HepG2 (cell line): ENCODE measurements around the gene GAL3ST1. TPM values are rescaled to one million over a fixed set of nuclear protein-coding genes. Genes with fewer than 3 reads are reported as not detected.

ENCODE experiments used
- GLI4 ChIP-seq: sonication (generic); formaldehyde crosslinking; IDR thresholded peaks from 2 replicates; pipeline ENCODE4 v1.5.1; 2020; ENCODE audit warnings: missing genetic modification reagents, mild to moderate bottlenecking, moderate library complexity, borderline replicate concordance
- IRF2 ChIP-seq: IDR thresholded peaks from 2 replicates; pipeline ENCODE4 v1.6.1; 2018; ENCODE audit warnings: missing genetic modification reagents, missing compliant biosample characterization
- ISL2 ChIP-seq: sonication (generic); formaldehyde crosslinking; IDR thresholded peaks from 2 replicates; pipeline ENCODE4 v1.5.0; 2020; ENCODE audit warnings: missing genetic modification reagents
- PLRG1 ChIP-seq: fragments of 450-650 bp; conservative IDR thresholded peaks from 2 replicates; pipeline ENCODE4 v1.6.1; 2016
- POLR2A ChIP-seq, 2 experiments: IDR thresholded peaks; 2 replicates each; pipeline ENCODE4 v1.6.1; 2011; ENCODE audit warnings: low read depth in 2 of 2, low read length in 2 of 2, mild to moderate bottlenecking in 1 of 2, moderate library complexity in 1 of 2; ENCODE audit not compliant: insufficient read depth in 1 of 2
- RARA ChIP-seq: IDR thresholded peaks from 2 replicates; pipeline ENCODE4 v1.6.1; 2016; ENCODE audit warnings: missing genetic modification reagents, missing compliant biosample characterization
- RBM39 ChIP-seq: fragments of 200-400 bp; formaldehyde crosslinking; IDR thresholded peaks from one replicate; pipeline ENCODE4 v1.6.1; 2018; ENCODE audit warnings: antibody characterized with exemption, mild to moderate bottlenecking, low read depth, low read length; ENCODE audit not compliant: poor library complexity, severe bottlenecking
- RFXANK ChIP-seq: IDR thresholded peaks from 2 replicates; pipeline ENCODE4 v1.6.1; 2016
- RXRB ChIP-seq: IDR thresholded peaks from 2 replicates; pipeline ENCODE4 v1.6.1; 2016; ENCODE audit warnings: borderline replicate concordance, missing genetic modification reagents, missing compliant biosample characterization
- SMAD3 ChIP-seq: sonication (generic); formaldehyde crosslinking; IDR thresholded peaks from 2 replicates; pipeline ENCODE4 v1.4.0; 2020; ENCODE audit warnings: missing genetic modification reagents
- TBL1XR1 ChIP-seq: fragments of 150-350 bp; IDR thresholded peaks from 2 replicates; pipeline ENCODE4 v1.6.1; 2014; ENCODE audit warnings: borderline replicate concordance, low read length; ENCODE audit not compliant: partially characterized antibody
- TCF12 ChIP-seq, 2 experiments: fragments of 450-650 bp in 1 of 2; sonication (generic) in 1 of 2; formaldehyde crosslinking in 1 of 2; IDR thresholded peaks; 2 replicates each; pipeline versions ENCODE4 v1.6.1 to v1.8.0; 2017 to 2022; ENCODE audit warnings: antibody characterized with exemption in 1 of 2, mild to moderate bottlenecking in 1 of 2, missing genetic modification reagents in 1 of 2, moderate library complexity in 1 of 2
- TOPORS ChIP-seq: sonication (generic); formaldehyde crosslinking; IDR thresholded peaks from 2 replicates; pipeline ENCODE4 v1.8.0; 2023; ENCODE audit warnings: mild to moderate bottlenecking, missing genetic modification reagents
- polyA plus RNA-seq, 8 experiments: library from polyadenylated mRNA; depleted of rRNA in 3 of 8; stranded (reverse) in 7 of 8; unstranded in 1 of 8; fragments of >200 nt; fragmentation: Illumina TruSeq in 4 of 8; extraction: Trizol in 4 of 8; gene quantifications; 2 replicates each; pipeline versions ENCODE4 v1.2.1 to v1.2.3, GENCODE V29; 2011 to 2016; ENCODE audit warnings: low read depth in 4 of 8, missing spikeins in 1 of 8, mixed read lengths in 1 of 8; ENCODE audit not compliant: insufficient read depth in 1 of 8
- total RNA-seq, 5 experiments: library from RNA; depleted of rRNA; stranded (reverse); fragments of >200 nt; fragmentation: Illumina TruSeq; extraction: Trizol; gene quantifications; 2 replicates each; pipeline ENCODE4 v1.2.3, GENCODE V29; 2016; ENCODE audit warnings: low read depth in 1 of 5
- TF ChIP-seq, protein P1 (sequence below): sonication (generic); formaldehyde crosslinking; IDR thresholded peaks from 2 replicates; pipeline ENCODE4 v1.5.0; 2020; ENCODE audit warnings: mild to moderate bottlenecking, missing genetic modification reagents
- TF ChIP-seq, protein P2 (sequence below): sonication (generic); formaldehyde crosslinking; IDR thresholded peaks from 2 replicates; pipeline ENCODE4 v1.4.0; 2020; ENCODE audit warnings: missing genetic modification reagents
- TF ChIP-seq, protein P3 (sequence below): sonication (generic); formaldehyde crosslinking; IDR thresholded peaks from 2 replicates; pipeline ENCODE4 v1.4.0; 2020; ENCODE audit warnings: missing genetic modification reagents, mild to moderate bottlenecking, borderline replicate concordance
- TF ChIP-seq, protein P4 (sequence below): sonication (generic); formaldehyde crosslinking; IDR thresholded peaks from 2 replicates; pipeline ENCODE4 v1.5.0; 2020; ENCODE audit warnings: missing genetic modification reagents, mild to moderate bottlenecking, borderline replicate concordance
- TF ChIP-seq, protein P5 (sequence below): sonication (generic); IDR thresholded peaks from 2 replicates; pipeline ENCODE4 v1.6.1; 2016; ENCODE audit warnings: low read depth, borderline replicate concordance

The GAL3ST1 gene
- total and polyA plus RNA-seq, 2 of the 13 experiments (the other 11 are each of a cell fraction or from before 2014, with no cell fraction given) = 4.4 to 14.7 TPM

DNA sequence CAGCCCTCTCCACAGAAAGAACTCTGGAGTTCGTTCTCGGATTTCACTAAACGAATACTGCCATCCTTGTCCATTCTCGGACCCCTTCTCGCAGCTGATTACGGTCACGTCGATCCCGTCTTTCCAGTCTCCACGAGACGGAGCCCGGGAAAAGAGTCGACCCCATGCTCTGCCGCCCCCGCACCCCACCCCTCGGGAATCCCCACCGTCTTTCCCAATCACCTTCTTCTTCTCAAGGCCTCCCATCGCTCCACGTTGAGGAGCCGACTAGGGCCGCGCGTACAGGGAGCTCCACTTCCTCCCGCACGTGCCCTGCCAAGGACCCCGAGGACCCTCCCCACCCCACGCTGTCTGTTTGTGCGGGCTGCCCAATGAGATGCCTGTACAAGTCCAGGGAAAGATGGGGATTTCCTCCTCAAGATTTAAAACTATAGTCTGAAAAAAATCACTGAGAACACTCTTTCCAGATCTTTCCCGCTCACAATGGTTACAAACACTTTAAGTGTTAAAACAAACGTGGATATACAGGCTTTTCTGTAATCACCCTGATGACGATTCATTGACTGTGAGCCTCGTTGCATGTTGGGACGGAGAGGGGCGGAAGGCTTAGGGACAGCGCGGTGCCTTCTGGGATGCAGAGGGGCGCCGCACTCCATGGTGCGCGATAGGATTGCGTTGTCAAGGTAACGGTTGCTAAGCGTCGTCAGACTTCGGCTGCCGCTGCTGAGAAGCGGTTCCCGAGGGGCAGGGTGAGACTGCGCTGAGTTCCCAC, 17.3 kb upstream of the GAL3ST1 start, which contains the start of gene PES1 (continued):
- TF ChIP-seq TOPORS = no peak
- TF ChIP-seq, protein P1, sequence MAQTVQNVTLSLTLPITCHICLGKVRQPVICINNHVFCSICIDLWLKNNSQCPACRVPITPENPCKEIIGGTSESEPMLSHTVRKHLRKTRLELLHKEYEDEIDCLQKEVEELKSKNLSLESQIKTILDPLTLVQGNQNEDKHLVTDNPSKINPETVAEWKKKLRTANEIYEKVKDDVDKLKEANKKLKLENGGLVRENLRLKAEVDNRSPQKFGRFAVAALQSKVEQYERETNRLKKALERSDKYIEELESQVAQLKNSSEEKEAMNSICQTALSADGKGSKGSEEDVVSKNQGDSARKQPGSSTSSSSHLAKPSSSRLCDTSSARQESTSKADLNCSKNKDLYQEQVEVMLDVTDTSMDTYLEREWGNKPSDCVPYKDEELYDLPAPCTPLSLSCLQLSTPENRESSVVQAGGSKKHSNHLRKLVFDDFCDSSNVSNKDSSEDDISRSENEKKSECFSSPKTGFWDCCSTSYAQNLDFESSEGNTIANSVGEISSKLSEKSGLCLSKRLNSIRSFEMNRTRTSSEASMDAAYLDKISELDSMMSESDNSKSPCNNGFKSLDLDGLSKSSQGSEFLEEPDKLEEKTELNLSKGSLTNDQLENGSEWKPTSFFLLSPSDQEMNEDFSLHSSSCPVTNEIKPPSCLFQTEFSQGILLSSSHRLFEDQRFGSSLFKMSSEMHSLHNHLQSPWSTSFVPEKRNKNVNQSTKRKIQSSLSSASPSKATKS (CRISPR knock-in tag) = no peak
- peak; percentile 1 for TF ChIP-seq RBM39
- 0 out of 2 replicates have a peak, but pooled peaks have one; percentile 69 for TF ChIP-seq RFXANK (CRISPR knock-in tag)
- TF ChIP-seq, protein P2, sequence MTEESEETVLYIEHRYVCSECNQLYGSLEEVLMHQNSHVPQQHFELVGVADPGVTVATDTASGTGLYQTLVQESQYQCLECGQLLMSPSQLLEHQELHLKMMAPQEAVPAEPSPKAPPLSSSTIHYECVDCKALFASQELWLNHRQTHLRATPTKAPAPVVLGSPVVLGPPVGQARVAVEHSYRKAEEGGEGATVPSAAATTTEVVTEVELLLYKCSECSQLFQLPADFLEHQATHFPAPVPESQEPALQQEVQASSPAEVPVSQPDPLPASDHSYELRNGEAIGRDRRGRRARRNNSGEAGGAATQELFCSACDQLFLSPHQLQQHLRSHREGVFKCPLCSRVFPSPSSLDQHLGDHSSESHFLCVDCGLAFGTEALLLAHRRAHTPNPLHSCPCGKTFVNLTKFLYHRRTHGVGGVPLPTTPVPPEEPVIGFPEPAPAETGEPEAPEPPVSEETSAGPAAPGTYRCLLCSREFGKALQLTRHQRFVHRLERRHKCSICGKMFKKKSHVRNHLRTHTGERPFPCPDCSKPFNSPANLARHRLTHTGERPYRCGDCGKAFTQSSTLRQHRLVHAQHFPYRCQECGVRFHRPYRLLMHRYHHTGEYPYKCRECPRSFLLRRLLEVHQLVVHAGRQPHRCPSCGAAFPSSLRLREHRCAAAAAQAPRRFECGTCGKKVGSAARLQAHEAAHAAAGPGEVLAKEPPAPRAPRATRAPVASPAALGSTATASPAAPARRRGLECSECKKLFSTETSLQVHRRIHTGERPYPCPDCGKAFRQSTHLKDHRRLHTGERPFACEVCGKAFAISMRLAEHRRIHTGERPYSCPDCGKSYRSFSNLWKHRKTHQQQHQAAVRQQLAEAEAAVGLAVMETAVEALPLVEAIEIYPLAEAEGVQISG (CRISPR knock-in tag) = peak; percentile 92
- TF ChIP-seq, protein P3, sequence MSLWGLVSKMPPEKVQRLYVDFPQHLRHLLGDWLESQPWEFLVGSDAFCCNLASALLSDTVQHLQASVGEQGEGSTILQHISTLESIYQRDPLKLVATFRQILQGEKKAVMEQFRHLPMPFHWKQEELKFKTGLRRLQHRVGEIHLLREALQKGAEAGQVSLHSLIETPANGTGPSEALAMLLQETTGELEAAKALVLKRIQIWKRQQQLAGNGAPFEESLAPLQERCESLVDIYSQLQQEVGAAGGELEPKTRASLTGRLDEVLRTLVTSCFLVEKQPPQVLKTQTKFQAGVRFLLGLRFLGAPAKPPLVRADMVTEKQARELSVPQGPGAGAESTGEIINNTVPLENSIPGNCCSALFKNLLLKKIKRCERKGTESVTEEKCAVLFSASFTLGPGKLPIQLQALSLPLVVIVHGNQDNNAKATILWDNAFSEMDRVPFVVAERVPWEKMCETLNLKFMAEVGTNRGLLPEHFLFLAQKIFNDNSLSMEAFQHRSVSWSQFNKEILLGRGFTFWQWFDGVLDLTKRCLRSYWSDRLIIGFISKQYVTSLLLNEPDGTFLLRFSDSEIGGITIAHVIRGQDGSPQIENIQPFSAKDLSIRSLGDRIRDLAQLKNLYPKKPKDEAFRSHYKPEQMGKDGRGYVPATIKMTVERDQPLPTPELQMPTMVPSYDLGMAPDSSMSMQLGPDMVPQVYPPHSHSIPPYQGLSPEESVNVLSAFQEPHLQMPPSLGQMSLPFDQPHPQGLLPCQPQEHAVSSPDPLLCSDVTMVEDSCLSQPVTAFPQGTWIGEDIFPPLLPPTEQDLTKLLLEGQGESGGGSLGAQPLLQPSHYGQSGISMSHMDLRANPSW (CRISPR knock-in tag) = 0 out of 2 replicates have a peak, but pooled peaks have one; percentile 65
- TF ChIP-seq PLRG1 = no peak
- TF ChIP-seq ISL2 = peak; percentile 70; the same call in 1 of the 2 replicates
- TF ChIP-seq TCF12 (IDR thresholded peaks at IDR 0.05) = no peak
- TF ChIP-seq TCF12 (CRISPR knock-in tag; IDR thresholded peaks at IDR 0.05) = no peak
- peak; percentile 76; the same call in 1 of the 2 replicates for TF ChIP-seq IRF2 (CRISPR knock-in tag)
- 0 out of 2 replicates have a peak, but pooled peaks have one; percentile 7 for TF ChIP-seq RARA (CRISPR knock-in tag)
- TF ChIP-seq, protein P4, sequence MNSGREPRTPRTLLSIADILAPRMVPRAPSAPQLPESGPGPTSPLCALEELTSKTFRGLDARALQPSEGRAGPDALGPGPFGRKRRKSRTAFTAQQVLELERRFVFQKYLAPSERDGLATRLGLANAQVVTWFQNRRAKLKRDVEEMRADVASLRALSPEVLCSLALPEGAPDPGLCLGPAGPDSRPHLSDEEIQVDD (CRISPR knock-in tag) = no peak
- TF ChIP-seq SMAD3 (CRISPR knock-in tag) = no peak
- TF ChIP-seq, protein P5, sequence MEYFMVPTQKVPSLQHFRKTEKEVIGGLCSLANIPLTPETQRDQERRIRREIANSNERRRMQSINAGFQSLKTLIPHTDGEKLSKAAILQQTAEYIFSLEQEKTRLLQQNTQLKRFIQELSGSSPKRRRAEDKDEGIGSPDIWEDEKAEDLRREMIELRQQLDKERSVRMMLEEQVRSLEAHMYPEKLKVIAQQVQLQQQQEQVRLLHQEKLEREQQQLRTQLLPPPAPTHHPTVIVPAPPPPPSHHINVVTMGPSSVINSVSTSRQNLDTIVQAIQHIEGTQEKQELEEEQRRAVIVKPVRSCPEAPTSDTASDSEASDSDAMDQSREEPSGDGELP = peak; percentile 47; the same call in 1 of the 2 replicates
- peak; percentile 66 to 68 for TF ChIP-seq POLR2A (IDR thresholded peaks at IDR 0.05; ENCODE audit: insufficient read depth in 1 of 2, low read depth in 2 of 2, low read length in 2 of 2)
- TF ChIP-seq RXRB (CRISPR knock-in tag) = no peak
- TF ChIP-seq TBL1XR1 = peak; percentile 36
- TF ChIP-seq GLI4 = 0 out of 2 replicates have a peak, but pooled peaks have one; percentile 51
